ENCODE data around the gene PIM1. TPM values are rescaled to one million over a fixed set of nuclear protein-coding genes. Genes with fewer than 3 reads are reported as not detected.
A peak's percentile ranks its signal among the peaks of the same experiment; 100 is the strongest.

The PIM1 gene
- total RNA-seq, 1 experiment from 2014 or later: 20.0 TPM

DNA sequence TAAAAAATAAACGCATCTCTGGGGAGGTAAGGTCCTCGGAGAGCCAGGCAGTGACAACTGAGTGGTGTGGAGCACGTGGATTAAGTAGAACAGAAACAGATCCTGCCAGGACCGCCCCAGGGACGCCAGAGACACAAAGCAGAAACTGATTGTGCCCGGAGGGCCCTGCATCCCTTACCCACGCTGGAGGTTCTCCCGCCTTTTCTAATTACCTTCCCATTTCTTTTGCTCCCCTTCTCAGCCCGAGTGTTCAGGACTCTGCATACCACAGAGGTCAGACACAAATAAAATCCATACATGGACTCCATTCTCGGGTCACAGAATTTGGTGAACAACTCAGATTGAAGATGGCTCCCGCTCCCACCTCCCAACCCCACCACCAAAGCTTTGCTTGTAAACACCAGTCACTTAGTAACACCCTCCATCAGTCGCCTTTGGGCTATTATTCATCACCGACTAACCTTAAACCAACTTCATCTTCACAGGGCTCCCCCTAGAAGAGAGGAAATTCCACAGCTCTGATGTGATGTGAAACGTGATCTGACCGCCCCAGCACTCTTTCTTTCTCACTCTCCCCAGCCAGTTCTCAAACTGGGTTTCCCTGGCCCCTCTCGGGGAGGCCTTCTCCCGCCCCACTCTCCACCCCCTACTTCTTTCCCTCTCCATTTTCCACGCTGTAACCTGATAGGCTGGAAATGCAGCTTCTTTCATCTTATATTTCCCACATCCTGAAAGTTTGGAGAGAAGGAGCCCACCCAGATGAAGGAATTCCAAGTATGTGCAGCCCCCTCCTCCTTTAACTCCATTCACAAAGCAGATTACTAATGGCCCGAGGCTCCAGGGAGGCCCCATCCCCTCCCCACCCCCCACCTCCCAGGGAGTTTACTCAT, 32.5 kb upstream of the PIM1 start:
- DNase-seq (ENCODE audit: low spot score): no peak

DNA sequence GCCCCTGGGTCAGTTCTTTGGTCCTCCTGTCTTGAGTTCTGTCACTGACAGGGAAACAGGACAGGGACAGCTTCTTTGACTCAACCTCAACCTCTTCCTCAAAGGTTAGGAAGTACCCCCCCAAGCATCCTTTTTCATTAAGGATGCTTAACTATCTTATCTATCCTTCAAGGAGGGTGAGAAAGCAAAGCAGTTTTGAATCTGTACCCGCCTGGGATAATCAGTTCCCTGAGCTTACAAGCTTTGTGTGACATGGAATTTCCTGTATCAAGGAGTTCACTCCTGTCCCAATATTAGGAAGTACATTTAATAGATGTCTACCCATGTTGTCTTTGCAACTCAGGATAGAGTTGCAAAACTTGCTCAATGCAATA, 31.1 kb upstream of the PIM1 start:
- no peak for DNase-seq (ENCODE audit: low spot score)

DNA sequence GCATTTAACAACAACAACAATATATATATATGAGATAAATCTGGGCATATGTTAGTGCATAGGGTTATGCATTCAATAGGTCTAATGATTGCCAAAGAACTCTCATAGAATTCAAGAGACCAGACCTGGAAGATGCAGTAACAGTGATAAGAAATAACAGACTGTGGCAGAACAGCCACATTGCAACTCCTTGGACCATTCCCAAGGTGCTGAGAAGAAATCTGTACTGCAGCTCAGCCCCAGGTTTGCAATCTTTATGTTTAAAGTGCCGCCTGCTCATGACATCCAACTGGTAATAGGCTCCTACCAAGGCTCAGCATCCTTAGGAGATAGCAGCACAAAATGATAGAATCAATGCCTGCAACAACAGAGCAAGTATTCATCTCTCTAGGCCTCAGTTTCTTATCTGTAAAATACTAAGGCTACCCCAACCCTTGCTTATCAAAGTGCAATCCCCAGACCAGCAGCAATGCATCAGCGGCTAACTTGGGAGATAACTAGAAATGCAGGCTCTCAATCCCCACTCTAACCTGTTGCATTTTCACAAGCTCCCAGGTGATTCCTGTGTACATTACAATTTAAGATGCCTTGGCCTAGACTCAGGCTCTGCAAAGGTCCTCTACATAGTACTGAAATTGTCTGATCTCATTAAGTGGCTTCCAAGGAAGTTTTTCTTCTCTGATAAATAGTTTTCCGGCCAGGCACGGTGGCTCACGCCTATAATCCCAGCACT, 30.6 kb upstream of the PIM1 start:
- DNase-seq (ENCODE audit: low spot score): no peak

DNA sequence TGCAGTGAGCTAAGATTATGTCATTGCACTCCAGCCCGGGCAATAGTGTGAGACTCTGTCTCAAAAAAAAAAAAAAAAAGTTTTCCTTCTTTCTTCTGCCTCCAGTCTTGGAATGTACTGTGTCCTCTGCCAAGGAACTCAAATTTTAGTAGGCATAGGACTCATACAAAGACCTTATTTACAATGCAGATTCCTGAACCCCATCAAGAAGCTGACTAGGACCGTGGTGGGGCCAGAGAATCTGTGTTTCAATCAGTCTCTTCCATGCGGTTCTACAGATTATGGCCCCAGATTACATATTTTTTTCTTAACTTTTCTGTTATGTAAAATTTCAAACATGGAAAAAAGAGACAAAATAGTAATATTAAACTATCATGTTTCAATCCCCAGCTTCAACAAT, 29.8 kb upstream of the PIM1 start:
- DNase-seq (ENCODE audit: low spot score): no peak

GRCh38 chr6:37141281-37142049, 28.5 kb upstream of the PIM1 start:
- no peak for DNase-seq (ENCODE audit: low spot score)

DNA sequence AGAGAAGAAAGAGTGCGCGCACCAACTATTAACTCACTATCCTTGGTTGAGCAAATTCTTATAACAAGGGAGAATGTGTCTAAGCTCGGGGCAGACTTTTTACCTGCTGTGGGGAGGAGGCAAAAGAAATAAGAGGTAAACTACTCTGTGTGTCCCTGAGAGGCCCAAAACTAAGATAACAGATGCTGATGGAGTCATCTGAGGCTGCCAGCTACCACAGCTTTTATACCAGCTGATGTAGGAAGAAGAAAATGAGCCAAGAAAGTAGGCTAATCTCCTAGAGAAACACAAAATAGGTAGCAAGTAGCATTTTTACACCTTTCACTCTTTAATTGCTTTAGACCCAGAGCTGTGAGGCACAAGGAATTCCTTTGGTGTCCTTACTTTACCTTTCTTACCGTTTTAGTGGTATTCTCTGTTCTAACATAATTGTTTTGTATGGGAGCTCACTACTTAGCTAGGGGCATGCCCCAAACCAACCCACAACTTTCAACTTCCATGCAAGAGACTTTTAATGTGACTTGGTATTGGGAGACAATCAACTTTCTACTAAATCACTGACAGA, 27.8 kb upstream of the PIM1 start:
- DNase-seq (ENCODE audit: low spot score): no peak

GRCh38 chr6:37143585-37143984, 26.4 kb upstream of the PIM1 start:
- no peak for DNase-seq (ENCODE audit: low spot score)

DNA sequence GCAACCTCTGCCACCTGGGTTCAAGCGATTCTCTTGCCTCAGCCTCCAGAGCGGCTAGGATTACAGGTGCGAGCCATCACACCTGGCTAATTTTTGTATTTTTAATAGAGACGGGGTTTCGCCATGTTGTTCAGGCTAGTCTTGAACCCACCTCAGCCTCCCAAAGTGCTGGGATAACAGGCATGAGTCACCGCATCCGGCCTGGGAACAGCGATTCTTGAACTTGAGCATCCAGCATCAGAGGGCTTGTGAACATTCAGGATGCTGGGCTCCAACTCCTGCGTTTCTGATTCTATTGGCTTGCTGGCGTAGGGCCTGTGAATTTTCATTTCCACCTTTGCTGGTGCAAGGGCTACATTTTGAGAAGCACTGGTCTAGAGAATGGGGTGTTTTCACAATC, 24.5 kb upstream of the PIM1 start:
- no peak for DNase-seq (ENCODE audit: low spot score)

GRCh38 chr6:37146735-37147157, 23.2 kb upstream of the PIM1 start:
- DNase-seq (ENCODE audit: low spot score): no peak

DNA sequence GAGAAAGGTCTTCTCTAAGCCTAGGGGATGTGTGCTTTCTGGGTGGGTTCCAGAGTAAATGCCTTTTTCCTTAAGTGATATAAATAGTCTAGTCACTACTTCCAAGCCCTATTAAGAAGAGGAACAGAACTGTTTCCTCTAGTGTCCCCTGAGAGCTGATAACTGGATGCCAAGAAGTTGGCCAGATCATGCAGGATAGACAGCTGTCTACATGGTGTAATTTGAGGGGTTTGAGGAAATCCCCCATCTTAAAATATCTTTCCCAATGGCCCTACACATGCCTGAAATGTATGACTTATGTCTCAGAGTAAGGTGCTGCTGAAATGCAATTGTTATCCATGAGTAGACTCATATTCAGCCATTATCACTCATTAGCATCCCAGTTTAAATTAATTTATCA, 20.2 kb upstream of the PIM1 start:
- DNase-seq (ENCODE audit: low spot score): no peak

GRCh38 chr6:37150314-37150713, 19.6 kb upstream of the PIM1 start:
- DNase-seq (ENCODE audit: low spot score): no peak

GRCh38 chr6:37155394-37156312, 14.3 kb upstream of the PIM1 start:
- DNase-seq (ENCODE audit: low spot score): no peak

DNA sequence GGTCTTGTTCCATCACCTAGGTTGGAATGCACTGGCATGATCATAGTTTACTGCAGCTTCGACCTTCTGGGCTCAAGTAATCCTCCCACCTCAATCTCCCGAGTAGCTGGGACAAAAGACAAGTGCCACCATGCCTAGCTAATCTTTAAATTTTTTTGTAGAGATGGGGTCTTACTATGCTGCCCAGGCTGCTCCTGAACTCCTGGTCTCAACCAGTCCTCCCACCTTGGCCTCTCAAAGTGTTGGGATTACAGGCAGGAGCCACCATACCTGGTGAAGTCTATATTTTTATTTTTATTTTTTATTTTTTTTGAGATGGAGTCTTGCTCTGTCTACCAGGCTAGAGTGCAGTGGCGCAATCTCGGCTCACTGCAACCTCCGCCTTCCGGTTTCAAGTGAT, 11.4 kb upstream of the PIM1 start:
- no peak for DNase-seq (ENCODE audit: low spot score)

DNA sequence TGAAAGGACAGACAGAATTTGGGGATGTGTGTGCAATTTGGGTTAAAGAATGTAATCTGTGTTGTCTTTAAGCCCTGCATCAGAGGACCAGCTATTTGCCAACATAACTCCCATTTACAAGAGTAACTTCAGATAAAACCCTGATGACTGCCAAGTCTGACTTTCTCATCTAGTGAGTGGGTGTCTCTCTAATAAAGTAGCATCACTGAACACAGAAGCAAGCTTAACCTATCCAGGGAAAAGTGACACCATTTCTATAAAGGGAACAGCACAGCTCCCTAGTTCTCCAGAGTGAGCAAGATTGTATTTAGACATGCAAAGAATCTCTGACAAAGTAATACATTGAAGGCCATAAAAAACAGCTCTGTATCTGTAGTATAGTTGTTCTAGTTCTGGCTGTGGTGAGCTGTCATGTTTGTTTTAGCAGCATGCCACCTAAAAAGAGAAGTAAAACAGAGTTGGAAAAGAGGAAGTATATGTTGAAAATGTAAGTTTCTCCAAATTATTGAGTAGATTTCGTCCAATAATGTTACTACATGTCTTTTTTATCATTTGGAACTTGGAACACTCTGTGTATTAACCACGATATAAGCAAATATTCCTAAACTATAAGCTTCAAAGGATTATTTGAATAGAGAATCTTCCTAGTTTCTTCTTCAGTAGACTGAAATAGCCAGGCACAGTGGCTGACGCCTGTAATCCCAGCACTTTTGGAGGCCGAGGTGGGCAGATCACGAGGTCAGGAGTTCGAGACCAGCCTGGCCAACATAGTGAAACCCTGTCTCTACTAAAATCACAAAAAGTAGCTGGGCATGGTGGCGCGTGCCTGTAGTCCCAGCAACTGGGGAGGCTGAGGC, 8.8 kb upstream of the PIM1 start:
- DNase-seq (ENCODE audit: low spot score): no peak

DNA sequence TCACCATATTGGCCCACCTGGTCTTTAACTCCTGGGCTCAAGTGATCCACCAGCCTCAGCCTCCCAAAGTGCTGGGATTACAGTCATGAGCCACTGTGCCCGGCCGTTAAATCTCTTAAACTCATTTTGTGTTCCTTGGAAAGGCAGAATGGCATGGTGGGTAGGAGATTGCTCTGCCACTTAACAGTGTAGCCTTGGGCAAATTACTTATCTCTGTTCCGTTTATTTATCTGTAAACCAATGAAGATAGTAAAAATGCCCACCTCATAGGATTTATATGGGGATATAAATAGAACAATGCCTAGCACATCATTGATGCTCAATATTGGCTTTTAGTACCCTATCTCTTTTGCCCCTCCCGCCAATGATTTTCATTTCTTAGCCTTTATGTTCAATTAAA, 7.2 kb upstream of the PIM1 start:
- no peak for DNase-seq (ENCODE audit: low spot score)

DNA sequence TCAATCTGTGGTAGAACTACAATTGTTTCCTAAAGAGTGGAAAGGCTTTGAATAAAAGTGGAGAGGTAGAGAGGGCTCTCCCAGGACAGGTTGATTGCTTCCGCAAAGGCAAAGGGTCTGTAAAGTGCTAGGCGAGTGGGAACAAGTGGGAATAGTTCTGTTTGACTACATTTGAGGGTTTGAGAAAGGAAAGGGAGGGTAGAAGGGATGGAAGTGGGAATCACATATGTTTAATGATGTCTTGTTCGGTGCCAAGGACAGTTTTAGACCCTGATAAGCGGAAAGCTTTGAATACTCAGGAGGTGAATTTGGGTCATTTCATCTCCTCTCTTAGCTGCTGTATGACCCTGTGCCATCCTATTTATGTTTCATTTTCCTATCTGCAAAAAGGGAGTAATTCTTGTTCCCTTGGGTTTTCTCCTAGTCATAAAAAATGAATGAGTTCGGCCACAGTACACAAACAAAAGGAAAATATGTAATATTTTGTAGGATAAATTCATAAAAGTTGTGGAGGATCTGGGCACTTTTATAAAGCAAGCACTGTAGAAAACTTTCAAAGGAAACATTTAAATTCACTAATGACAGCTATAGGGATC, 1.7 kb upstream of the PIM1 start:
- no peak for DNase-seq (ENCODE audit: low spot score)

DNA sequence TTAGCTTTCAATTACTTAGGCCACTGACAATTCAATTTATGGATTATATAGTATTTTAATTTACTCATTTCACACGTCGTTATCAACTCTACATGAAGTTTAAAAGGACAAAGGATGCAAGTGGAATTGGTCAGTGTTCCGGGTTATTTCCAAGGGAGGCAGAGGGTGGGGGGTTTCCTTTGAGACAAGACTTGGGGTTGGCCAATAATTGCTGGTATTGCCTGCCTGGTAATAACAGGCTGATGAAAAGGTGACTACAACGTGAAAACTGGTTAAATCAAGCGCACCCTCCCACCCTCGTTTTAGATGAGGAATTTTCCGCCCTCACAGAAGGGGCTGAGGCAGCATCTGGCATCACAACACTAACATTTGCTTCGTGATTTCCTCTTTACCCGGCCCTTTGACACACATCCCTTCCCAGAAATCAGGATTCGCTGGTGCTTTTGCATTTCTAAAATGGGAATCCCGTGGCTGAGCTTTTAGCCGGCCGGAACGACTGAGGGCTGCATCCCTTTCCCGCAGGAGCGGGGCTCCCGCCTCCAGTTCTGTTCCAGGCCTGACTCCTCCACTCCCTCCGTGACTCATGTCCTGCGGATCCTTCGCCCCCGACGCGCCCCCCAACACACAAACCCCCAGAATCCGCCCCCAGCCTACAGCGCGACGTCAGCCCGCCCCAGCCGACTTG, 999 bp upstream of the PIM1 start:
- DNase-seq (ENCODE audit: low spot score): peak; percentile 30

DNA sequence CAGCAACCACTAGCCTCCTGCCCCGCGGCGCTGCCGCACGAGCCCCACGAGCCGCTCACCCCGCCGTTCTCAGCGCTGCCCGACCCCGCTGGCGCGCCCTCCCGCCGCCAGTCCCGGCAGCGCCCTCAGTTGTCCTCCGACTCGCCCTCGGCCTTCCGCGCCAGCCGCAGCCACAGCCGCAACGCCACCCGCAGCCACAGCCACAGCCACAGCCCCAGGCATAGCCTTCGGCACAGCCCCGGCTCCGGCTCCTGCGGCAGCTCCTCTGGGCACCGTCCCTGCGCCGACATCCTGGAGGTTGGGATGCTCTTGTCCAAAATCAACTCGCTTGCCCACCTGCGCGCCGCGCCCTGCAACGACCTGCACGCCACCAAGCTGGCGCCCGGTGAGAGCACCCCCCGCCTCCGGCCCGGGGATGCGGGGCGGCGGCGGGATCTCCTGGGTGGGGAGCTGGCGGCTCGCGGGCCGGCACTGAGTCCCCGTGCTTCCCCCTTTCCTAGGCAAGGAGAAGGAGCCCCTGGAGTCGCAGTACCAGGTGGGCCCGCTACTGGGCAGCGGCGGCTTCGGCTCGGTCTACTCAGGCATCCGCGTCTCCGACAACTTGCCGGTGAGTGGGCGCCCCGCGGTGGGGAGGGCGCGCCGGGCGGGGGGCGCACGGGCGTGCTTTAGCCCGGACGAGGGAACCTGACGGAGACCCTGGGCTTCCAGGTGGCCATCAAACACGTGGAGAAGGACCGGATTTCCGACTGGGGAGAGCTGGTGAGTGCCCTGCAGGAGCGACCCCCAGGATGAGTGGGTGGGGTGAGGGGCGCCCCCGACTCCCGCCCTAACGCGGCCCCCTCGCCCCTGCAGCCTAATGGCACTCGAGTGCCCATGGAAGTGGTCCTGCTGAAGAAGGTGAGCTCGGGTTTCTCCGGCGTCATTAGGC, 585 bp downstream of the PIM1 start:
- DNase-seq (ENCODE audit: low spot score): peak; percentile 58
